KMS-11 (cell line): ENCODE measurements around the gene ATP13A3.

ENCODE experiments used
- H2AFZ ChIP-seq: fragments of 200-600 bp; sonication (generic); 2 replicates; pipeline ENCODE4 v1.6.1; 2016; ENCODE audit warnings: antibody characterized with exemption, mixed run types, low read depth
- H3K27ac ChIP-seq: fragments of 200-600 bp; sonication (generic); 2 replicates; pipeline ENCODE4 v1.6.1; 2016; ENCODE audit warnings: mild to moderate bottlenecking, mixed run types
- H3K27me3 ChIP-seq: fragments of 200-600 bp; sonication (generic); 2 replicates; pipeline ENCODE4 v1.6.1; 2017; ENCODE audit warnings: mild to moderate bottlenecking, low read depth, mixed run types, moderate library complexity; ENCODE audit not compliant: insufficient read depth
- H3K36me3 ChIP-seq: fragments of 200-600 bp; sonication (generic); 2 replicates; pipeline ENCODE4 v1.6.1; 2017; ENCODE audit warnings: mild to moderate bottlenecking, mixed run types; ENCODE audit not compliant: insufficient read depth
- H3K4me1 ChIP-seq: fragments of 200-600 bp; sonication (generic); 2 replicates; pipeline ENCODE4 v1.6.1; 2016; ENCODE audit warnings: mild to moderate bottlenecking, low read depth, mixed run types; ENCODE audit not compliant: poor library complexity, severe bottlenecking
- H3K4me2 ChIP-seq: fragments of 200-600 bp; sonication (generic); 2 replicates; pipeline ENCODE4 v1.7.0; 2016; ENCODE audit warnings: mild to moderate bottlenecking, mixed run types
- H3K4me3 ChIP-seq: fragments of 200-600 bp; sonication (generic); IDR thresholded peaks from 2 replicates; pipeline ENCODE4 v1.6.1; 2017; ENCODE audit warnings: low read depth, low read length, mixed read lengths; ENCODE audit not compliant: insufficient read depth
- H3K79me2 ChIP-seq: fragments of 200-600 bp; sonication (generic); 2 replicates; pipeline ENCODE4 v1.6.1; 2016; ENCODE audit warnings: low read depth, mixed run types; ENCODE audit not compliant: insufficient read depth
- H3K9ac ChIP-seq: fragments of 200-600 bp; sonication (generic); 2 replicates; pipeline ENCODE4 v1.6.1; 2016; ENCODE audit warnings: mild to moderate bottlenecking, mixed run types
- H4K20me1 ChIP-seq: fragments of 200-600 bp; sonication (generic); 2 replicates; pipeline ENCODE4 v1.6.1; 2016; ENCODE audit warnings: mild to moderate bottlenecking, mixed run types; ENCODE audit not compliant: insufficient read depth
- TF ChIP-seq, protein P1 (sequence below): fragments of 200-600 bp; sonication (generic); conservative IDR thresholded peaks from 2 replicates; pipeline ENCODE4 v1.6.1; 2017; ENCODE audit warnings: low read depth, mild to moderate bottlenecking, antibody characterized with exemption, low read length, moderate library complexity, mixed read lengths

The ATP13A3 gene

DNA sequence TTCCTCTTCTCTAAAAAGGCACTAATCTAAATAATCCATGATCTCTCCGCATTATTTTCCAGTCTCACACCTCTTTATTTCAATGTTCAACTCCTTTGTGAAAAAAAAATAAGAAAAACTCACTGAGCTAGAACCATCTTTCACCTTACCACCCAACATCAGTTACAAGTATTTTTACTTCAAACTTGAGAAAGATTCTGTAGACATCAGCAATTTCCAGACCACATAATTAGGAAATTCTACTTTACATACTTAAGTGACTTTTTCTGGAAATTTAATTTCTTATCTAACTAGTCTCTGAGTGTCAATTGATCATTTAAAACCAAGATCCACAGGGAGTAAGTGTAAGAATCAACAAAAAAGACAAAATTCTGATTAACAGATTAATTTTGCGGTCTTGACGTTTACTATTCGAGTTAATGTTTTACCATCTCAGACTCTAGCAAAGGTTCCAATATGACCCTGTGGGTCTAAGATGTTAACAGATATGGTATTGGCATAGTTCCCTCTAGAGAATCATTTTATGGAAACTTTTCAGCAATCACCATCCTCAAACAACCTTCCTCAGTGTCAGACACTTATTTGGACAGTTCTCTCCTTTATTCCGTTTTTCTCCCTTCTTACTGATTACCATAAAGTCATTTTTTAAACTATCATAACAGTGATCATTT, 5.1 kb downstream of the ATP13A3 start:
- Histone ChIP-seq H3K79me2 (peaks cover 91% of the 10 kb centered on the region), H3K27me3 (no peaks in the 10 kb centered on the region), H4K20me1 (no peaks in the 10 kb centered on the region), H2AFZ (no peak overlapping the region), H3K4me1 (peaks cover 43% of the 10 kb centered on the region), H3K36me3 (no peaks in the 10 kb centered on the region; the same call in 1 of the 2 replicates), H3K27ac (no peak overlapping the region), H3K4me3 (no peak overlapping the region), H3K9ac (no peak overlapping the region), H3K4me2 (peak overlapping the region; percentile 42)
- TF ChIP-seq, protein P1, sequence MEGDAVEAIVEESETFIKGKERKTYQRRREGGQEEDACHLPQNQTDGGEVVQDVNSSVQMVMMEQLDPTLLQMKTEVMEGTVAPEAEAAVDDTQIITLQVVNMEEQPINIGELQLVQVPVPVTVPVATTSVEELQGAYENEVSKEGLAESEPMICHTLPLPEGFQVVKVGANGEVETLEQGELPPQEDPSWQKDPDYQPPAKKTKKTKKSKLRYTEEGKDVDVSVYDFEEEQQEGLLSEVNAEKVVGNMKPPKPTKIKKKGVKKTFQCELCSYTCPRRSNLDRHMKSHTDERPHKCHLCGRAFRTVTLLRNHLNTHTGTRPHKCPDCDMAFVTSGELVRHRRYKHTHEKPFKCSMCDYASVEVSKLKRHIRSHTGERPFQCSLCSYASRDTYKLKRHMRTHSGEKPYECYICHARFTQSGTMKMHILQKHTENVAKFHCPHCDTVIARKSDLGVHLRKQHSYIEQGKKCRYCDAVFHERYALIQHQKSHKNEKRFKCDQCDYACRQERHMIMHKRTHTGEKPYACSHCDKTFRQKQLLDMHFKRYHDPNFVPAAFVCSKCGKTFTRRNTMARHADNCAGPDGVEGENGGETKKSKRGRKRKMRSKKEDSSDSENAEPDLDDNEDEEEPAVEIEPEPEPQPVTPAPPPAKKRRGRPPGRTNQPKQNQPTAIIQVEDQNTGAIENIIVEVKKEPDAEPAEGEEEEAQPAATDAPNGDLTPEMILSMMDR = no peak

DNA sequence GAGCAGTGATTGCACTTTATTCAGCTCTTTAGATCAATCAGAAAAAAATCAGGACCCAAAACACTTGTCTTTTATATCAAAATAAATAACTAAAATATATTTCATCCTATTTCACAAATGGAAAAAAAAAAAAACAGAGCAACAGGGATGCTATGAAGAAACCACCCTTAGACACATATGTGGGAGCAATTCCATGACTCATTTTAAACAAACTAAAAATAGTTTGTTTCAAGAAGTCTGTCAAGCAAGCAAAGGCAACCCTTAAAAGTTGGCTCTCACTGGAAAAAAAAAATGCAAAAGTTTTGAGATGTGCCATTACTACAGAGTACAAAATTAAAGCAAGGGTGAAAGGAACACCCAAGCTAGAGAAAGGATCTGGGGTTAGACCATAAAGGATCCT, 5.7 kb downstream of the ATP13A3 start:
- H3K4me2 ChIP-seq = peak overlapping the region; percentile 42
- no peaks in the 10 kb centered on the region for H3K27me3 ChIP-seq
- H2AFZ ChIP-seq = no peak overlapping the region
- peaks cover 43% of the 10 kb centered on the region for H3K4me1 ChIP-seq
- H3K9ac ChIP-seq = no peak overlapping the region
- no peaks in the 10 kb centered on the region; the same call in 1 of the 2 replicates for H3K36me3 ChIP-seq
- peaks cover 96% of the 10 kb centered on the region for H3K79me2 ChIP-seq
- no peaks in the 10 kb centered on the region for H4K20me1 ChIP-seq
- no peak overlapping the region for H3K4me3 ChIP-seq
- TF ChIP-seq, protein P1 = no peak
- H3K27ac ChIP-seq = no peak overlapping the region

DNA sequence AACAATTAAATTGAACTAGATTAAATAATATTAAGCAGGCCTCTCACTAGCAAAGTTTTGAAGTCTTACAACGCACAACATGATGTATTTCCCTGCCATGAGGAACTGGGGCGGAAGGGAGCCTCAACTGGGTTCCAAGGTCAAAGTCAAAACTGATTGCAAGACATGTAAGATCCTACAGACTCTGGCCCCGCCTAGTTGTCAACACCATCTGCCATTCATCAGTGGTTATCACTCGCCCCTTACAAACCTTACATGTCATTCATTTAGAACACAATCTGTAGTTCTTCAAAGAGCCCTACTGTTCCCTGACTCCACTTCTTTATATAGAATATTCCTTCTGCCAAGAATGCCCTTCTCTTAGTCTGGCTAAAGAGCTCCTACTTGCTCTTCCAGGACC, 10.0 kb downstream of the ATP13A3 start:
- Histone ChIP-seq H3K4me1 (peaks cover 28% of the 10 kb centered on the region), H3K9ac (no peak overlapping the region), H3K79me2 (peaks cover 91% of the 10 kb centered on the region), H3K36me3 (no peaks in the 10 kb centered on the region), H3K4me2 (no peak overlapping the region), H4K20me1 (peaks cover 26% of the 10 kb centered on the region), H3K4me3 (no peak overlapping the region), H3K27ac (no peak overlapping the region), H2AFZ (no peak overlapping the region), H3K27me3 (no peaks in the 10 kb centered on the region)
- TF ChIP-seq, protein P1 = no peak

DNA sequence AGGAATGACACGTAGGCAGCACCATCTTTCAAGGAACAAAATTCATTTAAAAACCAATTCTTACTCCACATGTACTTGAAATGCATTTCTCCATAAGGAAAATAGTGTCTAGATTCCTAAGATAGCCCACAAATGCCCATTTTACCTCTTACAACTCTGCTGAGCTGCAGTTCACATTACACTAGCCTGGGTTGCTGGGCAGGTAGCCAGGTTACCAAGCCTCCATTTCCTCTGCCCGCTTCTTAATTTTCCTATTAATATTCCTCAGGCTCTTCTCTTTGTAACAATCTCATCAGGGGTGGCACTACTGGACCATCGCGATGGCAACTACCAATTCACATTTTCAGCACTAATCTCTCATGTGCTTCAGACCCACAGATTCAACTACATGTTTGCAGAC, 10.8 kb downstream of the ATP13A3 start:
- H3K9ac ChIP-seq = no peak overlapping the region
- no peak overlapping the region for H3K4me3 ChIP-seq
- no peak overlapping the region for H3K27ac ChIP-seq
- no peak overlapping the region for H3K4me2 ChIP-seq
- H2AFZ ChIP-seq = no peak overlapping the region
- no peaks in the 10 kb centered on the region for H3K27me3 ChIP-seq
- H3K79me2 ChIP-seq = peaks cover 89% of the 10 kb centered on the region; the same call in 1 of the 2 replicates
- H4K20me1 ChIP-seq = peaks cover 26% of the 10 kb centered on the region
- H3K36me3 ChIP-seq = no peaks in the 10 kb centered on the region
- peaks cover 21% of the 10 kb centered on the region for H3K4me1 ChIP-seq
- TF ChIP-seq, protein P1 = no peak
